ENCODE measurements around the gene STRN3. TPM values are rescaled to one million over a fixed set of nuclear protein-coding genes. Genes with fewer than 3 reads are reported as not detected.

STRN3 gene
- total and polyA plus RNA-seq, 7 donors = 13.9 to 79.7 (median 64.9) TPM

DNA sequence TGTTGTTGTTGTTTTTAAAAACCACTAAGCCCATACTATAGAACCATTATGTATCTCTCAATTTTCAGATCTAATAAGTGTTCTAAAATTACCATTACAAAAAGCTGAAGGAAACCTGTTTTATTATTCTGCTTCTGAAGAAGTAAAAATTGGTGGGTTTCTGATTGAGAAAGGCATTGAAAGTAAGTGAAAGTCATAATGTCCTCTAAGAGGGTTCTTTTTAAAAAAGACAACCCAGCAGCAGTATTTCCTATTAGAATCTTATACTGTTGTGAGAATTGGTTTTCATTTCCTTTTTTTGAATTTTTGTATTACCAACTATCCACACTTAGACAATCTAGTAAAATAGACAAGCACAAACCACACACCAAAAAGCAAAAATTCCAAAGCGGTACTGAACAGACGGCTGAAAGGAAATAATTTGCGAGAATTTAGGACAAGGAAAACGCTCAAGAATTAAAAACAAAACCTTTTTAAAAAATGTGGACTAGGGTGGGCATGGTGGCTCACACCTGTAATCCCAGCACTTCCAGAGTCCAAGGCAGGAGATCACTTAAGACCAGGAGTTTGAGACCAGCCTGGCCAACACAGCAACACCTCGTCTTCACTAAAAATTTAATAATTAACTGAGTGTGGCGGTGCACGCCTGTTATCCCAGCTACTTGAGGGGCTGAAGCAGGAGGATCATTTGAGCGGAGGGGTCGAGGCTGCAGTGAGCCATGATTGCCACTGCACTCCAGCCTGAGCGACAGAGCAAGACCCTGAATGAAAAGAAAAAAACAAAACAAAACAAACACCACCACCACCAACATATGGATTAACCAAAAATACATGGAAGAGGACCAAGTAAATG lies 67.4 kb downstream of the STRN3 start:
- H3K27me3 ChIP-seq = no peaks in the 10 kb centered on the region
- peaks cover 0 to 37% (median 23%) of the 10 kb centered on the region in 4 donors for H3K4me1 ChIP-seq
- peaks cover 0 to 15% (median 0%) of the 10 kb centered on the region in 4 donors for H3K36me3 ChIP-seq
- no peaks in the 10 kb centered on the region for H3K9me3 ChIP-seq
- no peak overlapping the region for H3K4me3 ChIP-seq
- DNase-seq = no peak
- no peak overlapping the region for H3K27ac ChIP-seq
- TF ChIP-seq POLR2A (IDR thresholded peaks at IDR 0.05) (no peak), POLR2AphosphoS5 (IDR thresholded peaks at IDR 0.05) (no peak), EP300 (IDR thresholded peaks at IDR 0.05) (no peak)
- TF ChIP-seq, protein P1, sequence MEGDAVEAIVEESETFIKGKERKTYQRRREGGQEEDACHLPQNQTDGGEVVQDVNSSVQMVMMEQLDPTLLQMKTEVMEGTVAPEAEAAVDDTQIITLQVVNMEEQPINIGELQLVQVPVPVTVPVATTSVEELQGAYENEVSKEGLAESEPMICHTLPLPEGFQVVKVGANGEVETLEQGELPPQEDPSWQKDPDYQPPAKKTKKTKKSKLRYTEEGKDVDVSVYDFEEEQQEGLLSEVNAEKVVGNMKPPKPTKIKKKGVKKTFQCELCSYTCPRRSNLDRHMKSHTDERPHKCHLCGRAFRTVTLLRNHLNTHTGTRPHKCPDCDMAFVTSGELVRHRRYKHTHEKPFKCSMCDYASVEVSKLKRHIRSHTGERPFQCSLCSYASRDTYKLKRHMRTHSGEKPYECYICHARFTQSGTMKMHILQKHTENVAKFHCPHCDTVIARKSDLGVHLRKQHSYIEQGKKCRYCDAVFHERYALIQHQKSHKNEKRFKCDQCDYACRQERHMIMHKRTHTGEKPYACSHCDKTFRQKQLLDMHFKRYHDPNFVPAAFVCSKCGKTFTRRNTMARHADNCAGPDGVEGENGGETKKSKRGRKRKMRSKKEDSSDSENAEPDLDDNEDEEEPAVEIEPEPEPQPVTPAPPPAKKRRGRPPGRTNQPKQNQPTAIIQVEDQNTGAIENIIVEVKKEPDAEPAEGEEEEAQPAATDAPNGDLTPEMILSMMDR (IDR thresholded peaks at IDR 0.05) = no peak
- 90 to 92% methylated on average over 10 of the region's 10 CpGs for WGBS, 2 donors
- intact Hi-C loops (cut with DNase I) = no loop called here

DNA sequence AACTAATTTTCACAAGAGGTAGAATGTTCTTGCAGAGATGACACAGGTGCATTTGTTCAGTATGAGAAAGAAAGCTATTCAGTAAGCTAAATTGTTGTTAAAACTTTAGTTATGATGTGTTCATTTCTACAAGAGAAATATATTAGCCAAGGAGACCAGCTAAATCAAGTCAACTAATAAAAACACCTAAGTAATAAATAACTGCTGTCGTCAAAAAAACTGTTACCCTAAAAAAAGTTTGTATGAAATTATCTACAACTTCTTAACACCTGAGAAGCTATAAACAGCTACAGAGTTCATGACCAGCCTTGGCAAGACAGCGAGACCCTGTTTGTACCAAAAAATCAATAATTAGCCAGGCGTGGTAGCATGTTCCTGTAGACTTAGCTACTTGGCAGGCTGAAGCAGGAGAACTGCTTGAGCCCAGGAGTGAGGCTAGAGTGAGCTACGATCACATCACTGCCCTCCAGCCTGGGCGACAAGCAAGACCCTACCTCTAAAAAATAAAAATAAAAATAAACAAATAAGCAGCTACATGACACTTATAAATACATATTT lies 68.3 kb downstream of the STRN3 start:
- TF ChIP-seq POLR2A (IDR thresholded peaks at IDR 0.05) (no peak), EP300 (IDR thresholded peaks at IDR 0.05) (no peak), POLR2AphosphoS5 (IDR thresholded peaks at IDR 0.05) (no peak)
- TF ChIP-seq, protein P1 (IDR thresholded peaks at IDR 0.05) = no peak
- intact Hi-C loops (cut with DNase I) = no loop called here
- 51 to 77% methylated on average over 5 of the region's 5 CpGs for WGBS, 2 donors

DNA sequence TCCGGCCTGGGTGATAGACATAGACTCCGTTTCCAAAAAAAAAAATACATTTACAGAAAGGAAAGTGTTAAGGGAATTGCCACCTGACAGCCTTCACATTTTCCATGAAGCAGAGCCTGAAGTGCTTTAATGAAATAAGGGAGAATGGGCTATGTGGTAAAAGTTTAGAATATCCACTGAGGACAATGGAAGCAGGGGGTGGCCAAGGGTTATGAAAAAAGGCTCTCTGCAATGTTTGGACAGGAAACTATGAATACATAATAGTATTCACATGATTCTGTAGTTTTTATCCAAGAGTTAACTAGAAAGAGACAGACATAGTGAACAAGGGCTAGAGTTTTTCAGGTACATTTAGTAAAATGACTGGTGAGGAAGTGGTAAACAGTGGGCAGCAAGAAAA lies 76.5 kb downstream of the STRN3 start:
- no peaks in the 10 kb centered on the region for H3K4me1 ChIP-seq
- no peak for DNase-seq
- TF ChIP-seq POLR2A (IDR thresholded peaks at IDR 0.05) (no peak), EP300 (IDR thresholded peaks at IDR 0.05) (no peak), POLR2AphosphoS5 (IDR thresholded peaks at IDR 0.05) (no peak)
- TF ChIP-seq, protein P1 (IDR thresholded peaks at IDR 0.05) = no peak
- WGBS, 2 donors = 98 to 100% methylated on average over 2 of the region's 2 CpGs
- no peaks in the 10 kb centered on the region for H3K27me3 ChIP-seq
- peaks cover 8 to 69% (median 21%) of the 10 kb centered on the region in 4 donors for H3K36me3 ChIP-seq
- no peak overlapping the region for H3K4me3 ChIP-seq
- no peaks in the 10 kb centered on the region for H3K9me3 ChIP-seq
- H3K27ac ChIP-seq = no peak overlapping the region
- intact Hi-C loops (cut with DNase I) = no loop called here

More for the DNA sequence above, 68.3 kb downstream of the STRN3 start:
- Histone ChIP-seq H3K36me3 (peaks cover 0 to 20% (median 0%) of the 10 kb centered on the region in 4 donors), H3K9me3 (no peaks in the 10 kb centered on the region), H3K4me1 (peaks cover 0 to 37% (median 23%) of the 10 kb centered on the region in 4 donors), H3K4me3 (no peak overlapping the region), H3K27me3 (no peaks in the 10 kb centered on the region), H3K27ac (no peak overlapping the region)
- no peak for DNase-seq

DNA sequence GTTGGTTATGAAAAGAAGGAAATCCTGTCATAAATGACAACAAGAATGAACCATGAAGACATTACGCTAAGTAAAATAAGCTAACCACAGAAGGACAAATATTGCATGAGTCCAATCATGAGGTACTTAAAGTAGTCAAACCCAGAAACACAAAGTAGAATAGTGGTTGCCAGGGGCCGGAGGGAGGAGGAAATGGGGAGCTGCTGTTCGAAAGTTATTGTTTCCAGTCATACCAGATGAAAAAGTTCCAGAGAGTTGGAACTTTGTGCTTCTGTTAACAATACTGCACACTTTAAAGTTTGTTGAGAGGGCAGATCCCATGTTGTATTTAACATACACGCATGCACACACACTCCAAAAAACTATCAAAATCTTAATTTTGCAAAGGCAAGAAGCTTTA lies 82.5 kb downstream of the STRN3 start:
- Histone ChIP-seq H3K27me3 (no peaks in the 10 kb centered on the region), H3K9me3 (no peaks in the 10 kb centered on the region), H3K4me1 (peaks cover 0 to 13% (median 4%) of the 10 kb centered on the region in 4 donors), H3K4me3 (no peak overlapping the region), H3K27ac (no peak overlapping the region), H3K36me3 (peaks cover 8 to 34% (median 19%) of the 10 kb centered on the region in 4 donors)
- no peak for DNase-seq
- intact Hi-C loops (cut with DNase I) = no loop called here
- 89 to 93% methylated on average over 4 of the region's 4 CpGs for WGBS, 2 donors
- no peak for TF ChIP-seq EP300 (IDR thresholded peaks at IDR 0.05)

GRCh38 chr14:30940886-30941285 lies 85.3 kb downstream of the STRN3 start:
- no peak overlapping the region for H3K4me3 ChIP-seq
- H3K9me3 ChIP-seq = no peaks in the 10 kb centered on the region
- TF ChIP-seq POLR2AphosphoS5 (IDR thresholded peaks at IDR 0.05) = no peak
- TF ChIP-seq, protein P1 (IDR thresholded peaks at IDR 0.05) = no peak
- TF ChIP-seq EP300 (IDR thresholded peaks at IDR 0.05) = no peak
- TF ChIP-seq POLR2A (IDR thresholded peaks at IDR 0.05) = no peak
- no peak overlapping the region for H3K27ac ChIP-seq
- intact Hi-C loops (cut with DNase I) = no loop called here
- H3K27me3 ChIP-seq = no peaks in the 10 kb centered on the region
- H3K4me1 ChIP-seq = peaks cover 0 to 13% (median 5%) of the 10 kb centered on the region in 4 donors
- WGBS, 2 donors = 97 to 98% methylated on average over 4 of the region's 4 CpGs
- no peak for DNase-seq
- H3K36me3 ChIP-seq = peaks cover under 1 to 17% (median 9%) of the 10 kb centered on the region in 4 donors

Measured in sigmoid colon (tissue), 7 donors.